Thyroid gland (tissue), 4 donors: Measurements from ENCODE around the gene PDGFB. TPM values are rescaled to one million over a fixed set of nuclear protein-coding genes. Genes with fewer than 3 reads are reported as not detected.

ENCODE experiments used
- DNase-seq, 2 donors: peaks; one replicate each; pipeline ENCODE4 v3.0.0-alpha.2; 2019
- H3K27ac ChIP-seq, 3 donors: fragments of 200-600 bp; sonication (generic); 1 replicate in 2 of 3; 2 replicates in 1 of 3; pipeline ENCODE4 v1.5.1; 2016 to 2019; ENCODE audit warnings: mild to moderate bottlenecking in 1 of 3, moderate library complexity in 1 of 3
- H3K27me3 ChIP-seq: fragments of 200-600 bp; sonication (generic); one replicate; pipeline ENCODE4 v1.5.1; 2019
- H3K36me3 ChIP-seq, 2 donors: fragments of 200-600 bp; sonication (generic); one replicate each; pipeline ENCODE4 v1.5.1; 2016 to 2019
- H3K4me1 ChIP-seq, 2 donors: fragments of 200-600 bp; sonication (generic); one replicate each; pipeline ENCODE4 v1.5.1; 2017 to 2019
- H3K4me3 ChIP-seq, 3 donors: fragments of 200-600 bp; sonication (generic); replicated peaks in 1 of 3; 1 replicate in 2 of 3; 2 replicates in 1 of 3; pipeline ENCODE4 v1.5.1; 2016; ENCODE audit warnings: mild to moderate bottlenecking in 1 of 3
- H3K9me3 ChIP-seq: fragments of 200-600 bp; sonication (generic); one replicate; pipeline ENCODE4 v1.5.1; 2017
- CTCF ChIP-seq, 6 experiments: fragments of 200-600 bp in 3 of 6; fragments of 450-650 bp in 3 of 6; sonication (generic) in 3 of 6; IDR thresholded peaks; one replicate each; pipeline ENCODE4 v1.5.1; 2016 to 2019; ENCODE audit warnings: antibody characterized with exemption in 6 of 6, mild to moderate bottlenecking in 2 of 6, inconsistent platforms in 1 of 6, moderate library complexity in 1 of 6
- POLR2A ChIP-seq, 2 donors: fragments of 450-650 bp; IDR thresholded peaks; one replicate each; pipeline ENCODE4 v1.6.1; 2017; ENCODE audit warnings: antibody characterized with exemption in 2 of 2, mild to moderate bottlenecking in 2 of 2, moderate library complexity in 1 of 2
- WGBS, 2 donors: methylation state at CpG; one replicate each; pipeline ENCODE4 v1.1.5; 2017; 5-methylcytosine and 5-hydroxymethylcytosine counted together
- intact Hi-C: fragments of 100-400 bp; cut with DNase I; formaldehyde crosslinking; loops from one replicate; pipeline ENCODE4 v1.15.1; 2023
- total RNA-seq, 4 donors: library from RNA; depleted of rRNA; stranded (reverse); fragments of >200 nt; gene quantifications; one replicate each; pipeline ENCODE4 v1.2.3, GENCODE V29; 2016

Gene PDGFB
- total RNA-seq, 4 donors from 2014 or later, result 3.6 to 10.5 (median 3.9) TPM

GRCh38 chr22:39212721-39213376 is 31.9 kb downstream of the PDGFB start:
- Histone ChIP-seq H3K36me3 (no peaks in the 10 kb centered on the region), H3K4me3 (no peak overlapping the region), H3K27ac (peak overlapping the region in 1 of 3 donors; percentile 6), H3K9me3 (peaks cover 3% of the 10 kb centered on the region), H3K4me1 (peaks cover 11 to 18% of the 10 kb centered on the region in 2 donors), H3K27me3 (no peaks in the 10 kb centered on the region)
- no peak for DNase-seq
- intact Hi-C loops, result no loop called here
- TF ChIP-seq CTCF (IDR thresholded peaks at IDR 0.05) (no peak), POLR2A (IDR thresholded peaks at IDR 0.05) (no peak)
- WGBS, 2 donors, result 77 to 79% methylated on average over 12 of the region's 12 CpGs

GRCh38 chr22:39209756-39210155 is 35.0 kb downstream of the PDGFB start:
- Histone ChIP-seq H3K4me3 (no peak overlapping the region), H3K27me3 (no peaks in the 10 kb centered on the region), H3K4me1 (peaks cover 8 to 15% of the 10 kb centered on the region in 2 donors), H3K27ac (no peak overlapping the region), H3K36me3 (no peaks in the 10 kb centered on the region), H3K9me3 (peaks cover 3% of the 10 kb centered on the region)
- intact Hi-C loops, result no loop called here
- DNase-seq, result peak; percentile 79 to 86
- no peak for TF ChIP-seq CTCF (IDR thresholded peaks at IDR 0.05)
- TF ChIP-seq POLR2A (IDR thresholded peaks at IDR 0.05), result no peak
- 39 to 55% methylated on average over 7 to 8 of the region's 9 CpGs for WGBS, 2 donors

GRCh38 chr22:39208013-39208680 is 36.6 kb downstream of the PDGFB start:
- no peak for DNase-seq

DNA sequence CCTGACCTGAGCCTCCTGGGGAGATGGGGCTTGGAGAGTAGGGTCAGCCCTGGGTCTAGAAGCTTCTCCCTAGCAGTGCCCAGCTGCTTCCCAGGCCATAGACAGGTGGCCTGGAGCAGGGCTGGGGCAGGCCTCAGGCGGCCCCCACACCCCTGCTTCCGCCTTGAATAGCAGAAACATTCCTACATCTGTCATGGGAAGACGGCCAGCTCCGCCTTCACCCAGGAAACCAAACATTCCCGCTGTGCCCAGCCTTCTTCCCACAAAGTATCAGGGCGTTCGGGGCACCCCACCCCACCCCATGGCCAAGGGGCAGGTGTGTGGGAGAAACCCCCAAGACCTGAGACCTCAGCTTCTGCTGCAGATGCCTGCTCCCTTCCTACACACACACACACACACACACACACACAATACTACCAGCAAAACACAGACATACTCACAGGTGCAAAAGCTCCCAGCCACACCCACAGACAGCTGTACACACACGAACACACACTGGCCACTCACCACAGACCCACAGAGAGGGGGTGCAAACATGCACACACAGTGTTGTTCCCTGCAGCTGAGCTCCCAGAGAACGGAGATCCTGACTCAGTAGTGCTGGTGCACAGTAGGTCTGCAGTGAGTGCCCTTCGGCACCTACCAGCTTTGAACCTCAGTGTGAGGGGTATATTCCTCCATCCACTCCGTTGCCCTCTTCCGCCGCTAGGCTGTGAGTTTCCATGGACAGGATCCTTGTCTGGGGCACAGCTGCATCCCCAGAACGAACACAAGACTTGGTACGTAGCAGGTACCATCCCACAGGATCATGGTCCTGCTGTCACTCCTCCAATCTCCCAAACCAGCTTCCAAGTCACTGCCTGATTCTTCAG is 37.4 kb downstream of the PDGFB start:
- H3K27me3 ChIP-seq, result no peaks in the 10 kb centered on the region
- WGBS, 2 donors, result 68 to 82% methylated on average over 8 to 15 of the region's 15 CpGs
- H3K36me3 ChIP-seq, result no peaks in the 10 kb centered on the region
- H3K27ac ChIP-seq, result no peak overlapping the region
- intact Hi-C loops, result no loop called here
- no peak overlapping the region for H3K4me3 ChIP-seq
- no peak for DNase-seq
- H3K4me1 ChIP-seq, result peaks cover 0 to 8% of the 10 kb centered on the region in 2 donors
- H3K9me3 ChIP-seq, result peaks cover 3% of the 10 kb centered on the region
- TF ChIP-seq CTCF (IDR thresholded peaks at IDR 0.05), result no peak
- TF ChIP-seq POLR2A (IDR thresholded peaks at IDR 0.05), result no peak

More at GRCh38 chr22:39208013-39208680, 36.6 kb downstream of the PDGFB start:
- H3K4me3 ChIP-seq, result no peak overlapping the region
- H3K9me3 ChIP-seq, result peaks cover 3% of the 10 kb centered on the region
- 87 to 93% methylated on average over 9 to 11 of the region's 11 CpGs for WGBS, 2 donors
- no peak overlapping the region for H3K27ac ChIP-seq
- H3K27me3 ChIP-seq, result no peaks in the 10 kb centered on the region
- intact Hi-C loops, result no loop called here
- TF ChIP-seq CTCF (IDR thresholded peaks at IDR 0.05) (no peak), POLR2A (IDR thresholded peaks at IDR 0.05) (no peak)
- H3K4me1 ChIP-seq, result peaks cover 0 to under 1% of the 10 kb centered on the region in 2 donors
- no peaks in the 10 kb centered on the region for H3K36me3 ChIP-seq
